Immature natural killer cell (primary cell): ENCODE measurements around the gene ROBO1. TPM values are rescaled to one million over a fixed set of nuclear protein-coding genes. Genes with fewer than 3 reads are reported as not detected.
"Not testable (repeated sequence)": the region's sequence is repeated elsewhere in the genome, so short reads cannot be mapped to it uniquely, and the experiment has no call there.

Experiments
- DNase-seq, 3 donors: peaks; one replicate each; pipeline ENCODE4 v3.0.0; 2022; ENCODE audit warnings: mixed read lengths in 1 of 3
- H3K27ac Mint-ChIP-seq, 6 donors: one replicate each; pipeline ENCODE4 v1.8.0; 2020; ENCODE audit warnings: mixed read lengths in 6 of 6, mild to moderate bottlenecking in 5 of 6, inconsistent platforms in 4 of 6, moderate library complexity in 3 of 6
- H3K27me3 Mint-ChIP-seq, 3 donors: one replicate each; pipeline ENCODE4 v1.8.0; 2020 to 2021; ENCODE audit warnings: low read depth in 3 of 3, mild to moderate bottlenecking in 3 of 3, mixed read lengths in 3 of 3, moderate library complexity in 3 of 3, inconsistent platforms in 1 of 3
- H3K36me3 Mint-ChIP-seq, 3 donors: one replicate each; pipeline ENCODE4 v1.8.0; 2020; ENCODE audit warnings: mixed read lengths in 3 of 3, inconsistent platforms in 2 of 3, mild to moderate bottlenecking in 2 of 3
- H3K4me1 Mint-ChIP-seq, 2 donors: one replicate each; pipeline ENCODE4 v1.8.0; 2020; ENCODE audit warnings: inconsistent platforms in 2 of 2, mild to moderate bottlenecking in 2 of 2, mixed read lengths in 2 of 2, moderate library complexity in 1 of 2
- H3K4me3 Mint-ChIP-seq, 5 donors: one replicate each; pipeline ENCODE4 v1.8.0; 2020; ENCODE audit warnings: mild to moderate bottlenecking in 5 of 5, mixed read lengths in 5 of 5, inconsistent platforms in 3 of 5, moderate library complexity in 3 of 5
- H3K9me3 Mint-ChIP-seq, 6 donors: one replicate each; pipeline ENCODE4 v1.8.0; 2020; ENCODE audit warnings: mild to moderate bottlenecking in 6 of 6, mixed read lengths in 6 of 6, inconsistent platforms in 4 of 6, moderate library complexity in 3 of 6
- polyA plus RNA-seq, 3 donors: library from polyadenylated mRNA; unstranded; fragments of 300-500 nt; fragmentation: Illumina TruSeq; gene quantifications; one replicate each; pipeline ENCODE4 v1.2.3, GENCODE V29; 2021

The ROBO1 gene
- polyA plus RNA-seq, 3 donors from 2014 or later = 0.63 TPM; not detected in 2

- no peak overlapping the region for H3K4me3 Mint-ChIP-seq
- H3K27me3 Mint-ChIP-seq = no peaks in the 10 kb centered on the region
- no peaks in the 10 kb centered on the region for H3K4me1 Mint-ChIP-seq
- no peak overlapping the region for H3K27ac Mint-ChIP-seq
- no peaks in the 10 kb centered on the region for H3K36me3 Mint-ChIP-seq
- DNase-seq = no peak
- H3K9me3 Mint-ChIP-seq = peaks cover 0 to 30% (median 11%) of the 10 kb centered on the region in 6 donors
Measured at GRCh38 chr3:79362571-79363270, 405.1 kb downstream of the ROBO1 start.

GRCh38 chr3:79361748-79362378, 405.9 kb downstream of the ROBO1 start:
- Mint-ChIP-seq H3K4me3 (no peak overlapping the region), H3K4me1 (no peaks in the 10 kb centered on the region), H3K27me3 (no peaks in the 10 kb centered on the region), H3K36me3 (no peaks in the 10 kb centered on the region), H3K27ac (no peak overlapping the region), H3K9me3 (peaks cover 0 to 32% (median 12%) of the 10 kb centered on the region in 6 donors)
- DNase-seq = no peak

- Mint-ChIP-seq H3K4me3 (no peak overlapping the region), H3K9me3 (peaks cover 4 to 29% (median 7%) of the 10 kb centered on the region in 6 donors), H3K27me3 (peaks cover 0 to 2% (median 0%) of the 10 kb centered on the region in 3 donors), H3K36me3 (no peaks in the 10 kb centered on the region), H3K27ac (no peak overlapping the region), H3K4me1 (no peaks in the 10 kb centered on the region)
- no peak for DNase-seq
Measured at GRCh38 chr3:79358327-79358726, 409.5 kb downstream of the ROBO1 start.

GRCh38 chr3:79354179-79354688, 413.6 kb downstream of the ROBO1 start:
- Mint-ChIP-seq H3K27ac (no peak overlapping the region), H3K9me3 (peaks cover 2 to 34% (median 12%) of the 10 kb centered on the region in 6 donors), H3K4me1 (no peaks in the 10 kb centered on the region), H3K4me3 (no peak overlapping the region), H3K36me3 (no peaks in the 10 kb centered on the region), H3K27me3 (peaks cover 0 to 2% (median 0%) of the 10 kb centered on the region in 3 donors)
- no peak for DNase-seq

- Mint-ChIP-seq H3K4me1 (no peaks in the 10 kb centered on the region), H3K4me3 (no peak overlapping the region), H3K9me3 (peaks cover 0 to 35% (median 10%) of the 10 kb centered on the region in 6 donors), H3K36me3 (no peaks in the 10 kb centered on the region), H3K27me3 (peaks cover 0 to 2% (median 0%) of the 10 kb centered on the region in 3 donors), H3K27ac (no peak overlapping the region)
- no peak for DNase-seq
Measured at GRCh38 chr3:79351699-79352098, 416.1 kb downstream of the ROBO1 start.

GRCh38 chr3:79344876-79345871, 422.6 kb downstream of the ROBO1 start:
- Mint-ChIP-seq H3K4me3 (no peak overlapping the region), H3K27me3 (no peaks in the 10 kb centered on the region), H3K9me3 (peaks cover under 1 to 47% (median 12%) of the 10 kb centered on the region in 6 donors)

GRCh38 chr3:79341961-79342360, 425.8 kb downstream of the ROBO1 start:
- H3K36me3 Mint-ChIP-seq = no peaks in the 10 kb centered on the region
- H3K4me3 Mint-ChIP-seq = no peak overlapping the region
- no peaks in the 10 kb centered on the region for H3K27me3 Mint-ChIP-seq
- no peaks in the 10 kb centered on the region for H3K4me1 Mint-ChIP-seq
- H3K27ac Mint-ChIP-seq = no peak overlapping the region
- peaks cover 0 to 36% (median 11%) of the 10 kb centered on the region in 6 donors for H3K9me3 Mint-ChIP-seq
- DNase-seq = no peak

More at GRCh38 chr3:79344876-79345871, 422.6 kb downstream of the ROBO1 start:
- Mint-ChIP-seq H3K36me3 (no peaks in the 10 kb centered on the region), H3K4me1 (no peaks in the 10 kb centered on the region), H3K27ac (no peak overlapping the region)
- DNase-seq = no peak

GRCh38 chr3:79339846-79340245, 428.0 kb downstream of the ROBO1 start:
- H3K36me3 Mint-ChIP-seq = no peaks in the 10 kb centered on the region

GRCh38 chr3:79337798-79338197, 430.0 kb downstream of the ROBO1 start:
- DNase-seq = no peak
- no peaks in the 10 kb centered on the region for H3K36me3 Mint-ChIP-seq
- H3K9me3 Mint-ChIP-seq = peaks cover 8 to 34% (median 11%) of the 10 kb centered on the region in 6 donors
- H3K4me3 Mint-ChIP-seq = no peak overlapping the region
- no peak overlapping the region for H3K27ac Mint-ChIP-seq
- H3K27me3 Mint-ChIP-seq = peaks cover 0 to 2% (median 0%) of the 10 kb centered on the region in 3 donors
- H3K4me1 Mint-ChIP-seq = no peaks in the 10 kb centered on the region

More at GRCh38 chr3:79339846-79340245, 428.0 kb downstream of the ROBO1 start:
- Mint-ChIP-seq H3K4me3 (no peak overlapping the region), H3K9me3 (peaks cover 3 to 44% (median 11%) of the 10 kb centered on the region in 6 donors), H3K27me3 (peaks cover 0 to 2% (median 0%) of the 10 kb centered on the region in 3 donors), H3K4me1 (no peaks in the 10 kb centered on the region), H3K27ac (no peak overlapping the region)
- DNase-seq = no peak

- peaks cover 10 to 33% (median 16%) of the 10 kb centered on the region in 6 donors for H3K9me3 Mint-ChIP-seq
- H3K4me1 Mint-ChIP-seq = no peaks in the 10 kb centered on the region
- no peaks in the 10 kb centered on the region for H3K36me3 Mint-ChIP-seq
- H3K4me3 Mint-ChIP-seq = no peak overlapping the region
- no peaks in the 10 kb centered on the region for H3K27me3 Mint-ChIP-seq
- no peak overlapping the region for H3K27ac Mint-ChIP-seq
- no peak for DNase-seq
Measured at GRCh38 chr3:79329154-79329553, 438.6 kb downstream of the ROBO1 start.

- Mint-ChIP-seq H3K4me1 (no peaks in the 10 kb centered on the region), H3K4me3 (no peak overlapping the region), H3K27me3 (no peaks in the 10 kb centered on the region), H3K27ac (no peak overlapping the region), H3K9me3 (peaks cover 6 to 22% (median 13%) of the 10 kb centered on the region in 6 donors), H3K36me3 (no peaks in the 10 kb centered on the region)
- DNase-seq = no peak
Measured at GRCh38 chr3:79326642-79327041, 441.2 kb downstream of the ROBO1 start.

- not testable (repeated sequence) for H3K27ac Mint-ChIP-seq, DNase-seq, H3K4me3 Mint-ChIP-seq, H3K4me1 Mint-ChIP-seq, H3K36me3 Mint-ChIP-seq, H3K27me3 Mint-ChIP-seq
- peaks cover 6 to 22% (median 13%) of the 10 kb centered on the region in 6 donors for H3K9me3 Mint-ChIP-seq
Measured at GRCh38 chr3:79325833-79326383, 441.9 kb downstream of the ROBO1 start.
